GM12891 (cell line): ENCODE data around the gene TLL1.

Experiments
- DNase-seq: peaks from one replicate; pipeline ENCODE4 v3.0.0; 2011; ENCODE audit warnings: low spot score; ENCODE audit not compliant: insufficient read length
- FAIRE-seq: peaks from 2 replicates; lab custom pipeline; 2011; peaks lifted over from hg19 to GRCh38; lab: Jason Lieb, UNC
- PAX5 ChIP-seq: IDR thresholded peaks from 2 replicates; pipeline ENCODE4 v1.6.1; 2011; ENCODE audit warnings: low read length, moderate library complexity, mild to moderate bottlenecking; ENCODE audit not compliant: insufficient read depth, severe bottlenecking
- POLR2A ChIP-seq: IDR thresholded peaks from 2 replicates; pipeline ENCODE4 v1.6.1; 2011; ENCODE audit warnings: low read depth, low read length, control low read depth
- POLR2AphosphoS5 ChIP-seq: IDR thresholded peaks from 2 replicates; pipeline ENCODE4 v1.6.1; 2011; ENCODE audit warnings: low read depth, low read length, control low read depth
- POU2F2 ChIP-seq: IDR thresholded peaks from 2 replicates; pipeline ENCODE4 v1.6.1; 2011; ENCODE audit warnings: low read depth, mild to moderate bottlenecking, control low read depth, low read length, moderate library complexity
- SPI1 ChIP-seq: IDR thresholded peaks from 2 replicates; pipeline ENCODE4 v1.6.1; 2011; ENCODE audit warnings: low read depth, low read length, control low read depth
- TAF1 ChIP-seq: IDR thresholded peaks from 2 replicates; pipeline ENCODE4 v1.6.1; 2011; ENCODE audit warnings: low read depth, low read length, control low read depth

TLL1 gene

DNA sequence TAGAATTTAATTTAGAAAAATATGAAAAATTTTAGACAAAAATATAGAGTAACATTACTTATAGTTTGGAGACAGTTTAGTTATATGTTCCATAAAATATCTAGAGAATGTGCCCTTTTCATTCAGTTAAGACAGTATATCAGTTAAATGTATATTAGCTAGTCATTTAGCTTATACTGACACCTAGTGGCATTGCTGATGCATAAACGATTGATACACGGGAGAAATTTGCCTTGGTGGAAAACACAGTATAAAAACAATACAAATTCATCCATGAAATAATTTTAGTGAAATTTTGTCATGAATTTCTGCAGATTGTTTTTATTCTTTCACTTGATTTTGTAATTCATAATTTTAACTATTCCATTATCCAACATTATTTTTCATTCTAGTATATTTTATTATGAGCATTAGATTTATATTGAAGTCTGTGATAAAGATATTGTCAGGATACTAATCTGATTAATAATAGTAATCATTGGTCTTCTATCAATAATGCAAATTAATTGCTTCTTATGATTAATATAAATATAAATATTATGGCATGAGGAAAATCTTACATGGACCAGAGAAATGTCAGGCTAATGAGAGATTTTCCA is 219.0 kb downstream of the TLL1 start:
- TF ChIP-seq POLR2A (no peak), SPI1 (no peak), POLR2AphosphoS5 (no peak), POU2F2 (no peak), TAF1 (no peak), PAX5 (no peak)
- FAIRE-seq (peak; percentile 50), DNase-seq (no peak)

DNA sequence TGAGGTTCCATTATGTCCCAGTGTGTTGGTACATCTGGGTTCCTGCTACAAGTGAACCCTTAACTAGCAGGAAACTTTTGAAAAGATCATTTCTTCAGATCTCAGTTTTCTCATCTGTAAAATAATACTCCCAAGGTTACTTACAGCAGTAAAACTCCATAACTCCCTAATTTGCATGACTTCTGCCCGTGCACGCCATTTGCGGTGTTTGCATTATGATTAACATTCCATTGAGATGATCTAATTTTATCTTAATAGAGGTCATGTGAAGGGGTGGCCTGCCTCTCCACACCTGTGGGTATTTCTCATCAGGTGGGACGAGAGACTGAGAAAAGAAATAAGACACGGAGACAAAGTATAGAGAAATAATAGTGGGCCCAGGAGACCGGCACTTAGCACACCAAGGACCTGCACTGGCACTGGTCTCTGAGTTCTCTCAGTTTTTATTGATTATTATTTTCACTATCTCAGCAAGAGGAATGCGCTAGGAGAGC is 219.8 kb downstream of the TLL1 start:
- TF ChIP-seq SPI1 (no peak), POLR2AphosphoS5 (no peak), TAF1 (no peak), PAX5 (no peak), POU2F2 (no peak), POLR2A (no peak)
- FAIRE-seq (no peak), DNase-seq (no peak)

DNA sequence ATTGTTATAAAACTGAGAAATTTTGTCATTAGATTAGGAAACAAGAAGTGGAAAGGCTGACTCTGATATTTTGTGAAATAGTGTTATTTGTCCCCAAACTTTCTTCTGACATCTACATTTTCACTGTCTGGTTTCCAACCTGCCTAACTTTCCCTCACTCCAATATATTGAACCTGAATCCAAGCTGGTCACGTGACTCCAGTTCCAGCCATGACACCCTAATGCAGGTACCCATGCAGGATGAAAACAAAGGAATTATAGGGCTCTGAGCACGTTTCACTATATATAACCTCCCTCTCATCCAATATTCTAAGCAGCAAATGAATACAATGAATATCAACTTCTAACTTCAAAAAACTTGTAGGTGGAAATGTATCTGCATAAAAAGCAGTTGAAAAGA is 231.6 kb downstream of the TLL1 start:
- DNase-seq (no peak), FAIRE-seq (no peak)
- TF ChIP-seq POU2F2 = no peak
- no peak for TF ChIP-seq POLR2AphosphoS5

DNA sequence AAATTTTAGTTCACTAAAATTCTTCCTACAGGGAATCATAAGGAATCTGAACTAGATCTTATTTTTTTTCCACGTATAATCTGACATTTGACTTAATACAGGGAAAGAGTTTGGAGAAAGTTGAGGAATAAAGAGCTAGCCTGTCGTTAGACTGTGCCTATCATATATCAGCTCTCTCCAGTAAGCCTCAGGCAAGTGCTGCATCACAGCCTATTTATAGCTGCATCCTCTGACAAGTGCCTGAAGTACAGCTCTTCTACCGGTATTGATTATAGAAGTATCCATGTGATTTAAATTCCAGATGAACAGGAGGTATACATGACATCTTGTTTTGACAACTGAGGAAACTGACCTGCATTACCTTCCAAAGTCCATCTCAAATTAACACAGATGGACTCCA is 248.9 kb downstream of the TLL1 start:
- FAIRE-seq = no peak
- no peak for TF ChIP-seq SPI1
- no peak for TF ChIP-seq POLR2A
- TF ChIP-seq TAF1 = no peak
- no peak for TF ChIP-seq POU2F2
- no peak for DNase-seq

DNA sequence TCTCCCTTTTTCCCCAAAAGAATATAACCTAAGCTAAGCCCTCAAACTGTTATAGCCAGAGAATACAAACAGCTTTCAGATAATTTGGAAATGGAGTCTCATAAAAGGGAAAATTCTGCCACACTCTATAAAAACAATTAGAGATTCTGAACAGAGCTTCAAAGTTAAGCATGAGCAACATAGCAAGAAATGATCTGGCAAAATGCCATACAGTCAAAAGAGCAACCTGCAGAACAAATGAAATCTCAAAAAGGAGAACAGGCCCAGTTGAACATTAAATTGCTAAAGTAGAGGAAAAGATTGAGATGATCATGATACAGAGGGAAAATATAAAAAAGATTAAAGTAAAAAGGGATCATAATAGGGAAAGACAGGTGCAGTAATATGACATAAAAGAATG is 250.5 kb downstream of the TLL1 start:
- DNase-seq (no peak), FAIRE-seq (no peak)
- no peak for TF ChIP-seq POLR2A
- TF ChIP-seq POLR2AphosphoS5 = no peak
- no peak for TF ChIP-seq POU2F2
- no peak for TF ChIP-seq PAX5
- no peak for TF ChIP-seq TAF1
- no peak for TF ChIP-seq SPI1

DNA sequence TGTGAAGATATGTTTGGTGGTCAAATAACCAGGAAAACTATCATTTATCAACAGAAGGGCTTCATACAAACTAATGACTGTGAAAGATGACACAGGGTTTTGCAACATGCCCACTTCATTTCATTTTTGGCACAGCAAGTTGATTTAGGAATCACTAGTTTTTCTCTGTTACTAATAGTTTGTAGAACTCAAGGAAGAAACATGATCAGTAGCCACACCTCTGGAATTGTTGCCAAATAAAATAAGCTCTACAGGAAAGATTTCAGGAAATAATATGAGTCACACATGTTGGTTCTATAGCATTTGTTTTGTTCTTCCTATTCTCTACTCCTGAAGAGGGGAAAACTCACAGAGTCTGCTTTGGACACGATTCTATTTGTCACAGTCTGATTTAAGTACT is 255.4 kb downstream of the TLL1 start:
- DNase-seq (no peak), FAIRE-seq (no peak)
- TF ChIP-seq POLR2AphosphoS5 = no peak
- no peak for TF ChIP-seq SPI1
- TF ChIP-seq TAF1 = no peak
- TF ChIP-seq POU2F2 = no peak
- TF ChIP-seq POLR2A = no peak
- TF ChIP-seq PAX5 = no peak

DNA sequence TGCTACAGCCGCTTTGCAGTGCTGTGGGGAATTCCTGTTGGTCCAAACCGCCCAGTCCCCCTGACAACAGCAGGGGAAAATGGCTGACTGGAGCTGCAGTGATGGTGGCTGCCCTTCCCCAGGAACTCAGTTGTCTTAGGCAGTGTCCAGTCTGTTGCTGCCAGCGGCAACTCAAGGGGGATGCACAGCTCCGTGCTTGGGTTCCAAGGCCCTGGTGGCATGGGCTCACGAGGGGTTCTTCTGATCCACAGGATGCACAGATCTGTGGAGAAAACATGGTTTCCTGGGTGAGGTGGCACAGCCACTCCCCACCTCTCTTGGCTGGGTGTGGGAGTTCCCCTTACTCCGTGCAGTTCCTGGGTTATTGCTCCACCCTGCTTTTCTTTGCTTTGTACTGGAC is 261.2 kb downstream of the TLL1 start:
- TF ChIP-seq PAX5 (no peak), TAF1 (no peak), POLR2A (no peak), POLR2AphosphoS5 (no peak)
- DNase-seq (no peak), FAIRE-seq (no peak)

DNA sequence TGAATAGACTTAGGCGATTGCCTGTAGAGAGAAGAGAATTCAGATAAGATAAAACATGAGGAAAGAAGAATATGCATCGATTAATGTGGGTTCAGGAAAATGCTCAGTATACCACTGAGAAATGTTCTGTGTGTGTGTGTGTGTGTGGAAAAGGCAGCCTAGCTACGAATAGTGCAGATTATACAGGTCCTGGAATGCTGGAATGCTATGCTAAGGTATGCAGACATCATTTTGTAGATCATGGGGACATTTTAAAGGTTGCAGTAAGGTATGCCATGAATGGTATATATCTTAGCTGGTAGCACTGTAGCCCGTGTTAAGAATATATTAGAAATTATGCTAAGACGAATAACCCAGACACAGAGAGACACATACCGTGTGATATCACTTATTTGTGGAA is 267.9 kb downstream of the TLL1 start:
- FAIRE-seq = no peak

DNA sequence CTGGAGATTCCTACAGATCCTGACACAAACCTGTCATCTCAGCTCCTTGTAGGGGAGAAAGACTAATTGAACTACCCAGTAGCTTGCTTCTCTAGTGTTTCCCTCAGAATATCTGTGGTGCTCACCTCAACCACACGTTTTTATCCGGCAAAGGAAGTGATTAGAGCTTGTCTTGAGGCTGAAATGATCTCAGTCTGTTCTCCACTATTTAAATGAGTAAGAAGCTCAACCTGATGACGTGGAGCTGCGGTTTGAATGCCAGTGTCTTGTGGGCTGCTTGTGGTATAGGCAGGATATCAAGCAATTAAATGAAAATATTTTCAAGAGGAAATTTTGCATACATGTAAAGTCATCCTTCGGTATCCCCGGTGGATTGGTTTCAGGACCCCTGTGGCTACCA is 270.2 kb downstream of the TLL1 start:
- no peak for FAIRE-seq
- DNase-seq = no peak
- TF ChIP-seq POLR2A = no peak
- TF ChIP-seq POLR2AphosphoS5 = no peak
- TF ChIP-seq TAF1 = no peak
- no peak for TF ChIP-seq POU2F2
- TF ChIP-seq SPI1 = no peak
- no peak for TF ChIP-seq PAX5

More for the DNA sequence above, 267.9 kb downstream of the TLL1 start:
- TF ChIP-seq POU2F2 = no peak
- no peak for TF ChIP-seq POLR2A
- TF ChIP-seq TAF1 = no peak
- TF ChIP-seq POLR2AphosphoS5 = no peak
- no peak for TF ChIP-seq SPI1
- no peak for TF ChIP-seq PAX5
- no peak for DNase-seq

DNA sequence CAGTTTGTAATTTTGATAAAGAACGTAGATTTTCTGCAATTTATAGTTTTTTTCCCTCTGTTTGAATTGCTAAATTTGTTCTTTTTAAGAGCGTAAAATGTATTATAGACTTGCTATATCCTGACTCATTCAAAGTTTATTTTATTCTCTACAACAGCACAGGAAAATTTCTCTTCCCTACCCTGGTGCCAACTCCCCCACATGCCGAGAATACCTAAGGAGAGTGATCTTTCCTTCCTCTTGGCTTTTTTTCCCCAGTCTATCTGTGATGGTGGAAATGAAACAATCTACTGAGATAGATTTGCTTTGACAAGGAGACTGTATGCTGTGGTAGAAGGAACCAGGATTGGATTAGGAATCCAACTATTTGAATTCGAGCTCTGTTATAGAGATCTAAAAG is 271.6 kb downstream of the TLL1 start:
- TF ChIP-seq TAF1 (no peak), POLR2AphosphoS5 (no peak), PAX5 (no peak), SPI1 (no peak), POLR2A (no peak), POU2F2 (no peak)
- FAIRE-seq (no peak), DNase-seq (no peak)
